Measurements from ENCODE around the gene ASXL1.
"Not testable (repeated sequence)": the region's sequence is repeated elsewhere in the genome, so short reads cannot be mapped to it uniquely, and the experiment has no call there.

ASXL1 gene

DNA sequence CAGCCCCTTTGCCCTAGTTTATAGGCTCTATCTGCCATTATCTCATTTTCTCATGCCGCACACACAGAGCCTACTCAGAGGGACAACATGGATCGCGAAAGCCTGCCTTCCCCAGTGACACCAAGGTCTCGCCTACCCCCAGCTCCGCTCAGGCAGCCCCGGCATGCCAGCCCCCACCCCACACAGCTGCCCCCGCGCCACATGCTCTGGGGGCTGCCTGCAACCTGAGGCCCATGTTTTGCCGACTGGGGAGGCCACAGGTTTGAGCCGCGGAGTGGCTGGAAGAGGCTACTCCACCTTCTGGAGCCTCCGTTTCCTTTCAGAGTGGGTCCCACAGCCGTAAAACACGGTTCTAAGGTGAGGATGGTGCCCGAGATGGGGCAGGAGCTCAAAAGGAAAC, 102.1 kb downstream of the ASXL1 start:
- Histone ChIP-seq H3K27me3 (no peaks in the 10 kb centered on the region), H3K4me3 (no peak overlapping the region), H3K4me1 (peaks cover 24 to 46% (median 39%) of the 10 kb centered on the region in 10 experiments), H4K20me1 (peaks cover 76 to 100% (median 96%) of the 10 kb centered on the region in 11 experiments), H3K36me3 (peaks cover 47 to 85% (median 59%) of the 10 kb centered on the region in 11 experiments), H3K4me2 (no peak overlapping the region), H3K9me3 (replicated peaks in 1 of 11) (no peaks in the 10 kb centered on the region), H3K27ac (no peak overlapping the region), H3K9ac (no peak overlapping the region; a peak in 1 of 22 replicates)
- TF ChIP-seq Cebpa-rat (IDR thresholded peaks at IDR 0.05), result no peak

DNA sequence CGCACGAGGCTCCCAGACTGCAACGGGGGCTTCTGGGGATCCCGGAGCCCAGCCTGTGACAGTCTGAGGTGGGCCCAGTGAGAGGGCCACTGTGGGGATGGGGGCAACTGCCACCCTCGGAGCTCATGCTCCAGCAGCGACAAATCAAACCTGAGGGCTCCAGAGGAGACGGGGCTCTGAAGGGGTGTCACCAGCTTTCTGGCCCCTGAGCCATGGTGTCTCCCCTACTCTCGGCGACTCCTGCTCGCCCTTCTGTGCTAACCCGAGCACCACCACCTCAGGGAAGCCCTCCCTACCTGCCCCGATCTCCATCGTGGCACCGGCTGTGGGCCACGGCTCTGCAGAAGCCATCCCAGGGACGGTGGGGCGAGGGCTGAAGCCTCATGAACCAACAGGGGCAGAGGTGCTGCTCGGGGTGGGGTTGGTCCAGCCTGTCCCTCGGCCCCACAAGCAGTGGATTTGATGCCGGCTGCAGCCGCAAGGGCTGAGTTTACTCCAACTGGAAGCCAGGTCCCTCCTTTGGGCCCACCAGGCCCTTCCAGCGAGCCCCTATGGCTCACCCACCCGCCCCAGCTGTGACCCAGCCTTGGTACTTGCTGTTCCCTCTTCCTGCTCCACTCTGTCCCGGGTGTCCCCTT, 102.7 kb downstream of the ASXL1 start:
- TF ChIP-seq Cebpa-rat (IDR thresholded peaks at IDR 0.05), result no peak
- Histone ChIP-seq H4K20me1 (peaks cover 75 to 100% (median 96%) of the 10 kb centered on the region in 11 experiments), H3K27ac (no peak overlapping the region), H3K4me3 (no peak overlapping the region), H3K9ac (no peak overlapping the region), H3K4me2 (no peak overlapping the region), H3K36me3 (peaks cover 47 to 85% (median 59%) of the 10 kb centered on the region in 11 experiments), H3K4me1 (peaks cover 25 to 46% (median 38%) of the 10 kb centered on the region in 10 experiments), H3K27me3 (no peaks in the 10 kb centered on the region), H3K9me3 (replicated peaks in 1 of 11) (no peaks in the 10 kb centered on the region)

DNA sequence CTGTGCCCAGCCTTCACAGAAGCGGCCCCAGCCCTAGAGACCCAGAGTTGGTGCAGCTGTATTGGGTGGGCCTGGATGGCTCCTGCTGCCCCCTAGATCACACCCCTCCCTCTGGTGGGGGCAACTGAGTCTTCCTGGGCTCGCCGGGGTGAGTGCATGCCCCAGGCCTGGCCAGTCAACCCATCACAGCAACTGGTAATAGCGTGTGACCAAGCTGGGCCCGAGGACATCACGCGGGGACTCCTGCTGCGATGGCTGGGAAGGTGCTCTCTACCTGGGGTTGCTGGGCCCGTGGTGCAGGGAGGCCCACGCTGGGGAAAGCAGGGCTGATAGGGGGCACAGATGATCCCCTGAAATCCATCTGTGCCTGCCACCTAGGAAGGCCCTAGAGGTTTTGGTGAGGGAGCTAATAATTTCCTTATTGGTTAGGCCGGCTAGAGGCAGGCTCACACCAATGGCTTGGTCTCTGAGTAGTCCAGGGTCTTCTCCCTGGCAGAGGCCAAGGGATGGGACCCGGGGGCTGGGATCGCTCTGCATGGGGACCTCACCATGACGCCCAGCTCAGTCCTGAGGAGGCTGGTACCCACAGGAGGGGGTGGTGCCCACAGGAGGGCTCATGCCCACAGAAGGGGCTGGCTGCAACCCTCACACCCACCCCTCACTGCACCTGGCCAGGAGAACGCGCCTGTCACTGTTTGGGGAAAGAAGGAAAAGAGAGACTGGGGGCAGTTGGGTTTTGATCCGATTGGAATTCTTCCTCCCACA, 103.9 kb downstream of the ASXL1 start:
- H3K27ac ChIP-seq, result no peak overlapping the region; a peak in 1 of 22 replicates
- peaks cover 39 to 87% (median 57%) of the 10 kb centered on the region in 11 experiments for H3K36me3 ChIP-seq
- H3K27me3 ChIP-seq, result no peaks in the 10 kb centered on the region
- no peak overlapping the region; a peak in 1 of 22 replicates for H3K9ac ChIP-seq
- H3K4me1 ChIP-seq, result peaks cover 19 to 46% (median 34%) of the 10 kb centered on the region in 10 experiments
- peaks cover 66 to 100% (median 87%) of the 10 kb centered on the region in 11 experiments; a peak in 21 of 22 replicates for H4K20me1 ChIP-seq
- no peak for TF ChIP-seq Cebpa-rat (IDR thresholded peaks at IDR 0.05)
- H3K4me3 ChIP-seq, result no peak overlapping the region
- H3K9me3 ChIP-seq (replicated peaks in 1 of 11), result no peaks in the 10 kb centered on the region
- H3K4me2 ChIP-seq, result no peak overlapping the region

DNA sequence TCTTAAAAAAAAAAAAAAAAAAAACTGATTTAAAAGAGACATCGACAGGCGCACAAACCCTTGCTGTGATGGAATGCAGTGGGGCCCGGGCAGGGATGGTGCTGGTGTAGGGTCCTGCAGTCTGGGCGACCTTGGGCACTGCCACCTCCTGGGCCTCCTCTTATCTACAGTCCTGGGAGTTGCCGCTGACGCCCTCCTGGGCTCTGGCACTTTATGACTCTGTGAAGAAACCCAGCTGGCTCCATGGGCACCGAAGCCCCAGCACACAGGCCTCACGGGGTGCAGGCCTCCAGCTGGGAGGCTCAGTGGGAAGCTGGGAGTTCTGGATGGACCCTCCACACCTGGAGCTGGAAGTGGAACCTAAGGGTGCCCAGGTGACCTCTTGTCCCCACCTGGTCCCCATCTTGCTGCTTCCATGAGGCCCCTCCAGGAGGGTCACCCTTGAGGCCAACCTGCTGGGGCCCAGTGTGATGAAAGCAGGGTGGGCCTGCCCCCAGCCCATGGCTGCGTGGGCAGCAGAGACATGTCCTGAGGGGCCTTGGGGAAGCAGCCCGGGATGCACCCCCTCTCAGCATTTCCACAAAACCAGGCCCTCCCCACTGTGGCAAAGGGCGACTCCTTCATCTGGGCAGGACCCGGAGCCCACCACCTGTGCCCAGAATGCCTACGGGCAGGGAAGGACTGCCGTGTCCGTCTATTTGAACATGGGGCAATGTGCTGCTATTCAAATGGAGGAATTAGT, 104.9 kb downstream of the ASXL1 start:
- Histone ChIP-seq H3K4me1 (peaks cover 17 to 46% (median 34%) of the 10 kb centered on the region in 10 experiments), H3K27me3 (no peaks in the 10 kb centered on the region), H3K27ac (no peak overlapping the region), H3K9me3 (replicated peaks in 1 of 11) (no peaks in the 10 kb centered on the region), H3K9ac (no peak overlapping the region), H4K20me1 (peaks cover 57 to 100% (median 84%) of the 10 kb centered on the region in 11 experiments; a peak in 21 of 22 replicates), H3K4me2 (no peak overlapping the region), H3K36me3 (peaks cover 39 to 97% (median 64%) of the 10 kb centered on the region in 11 experiments), H3K4me3 (no peak overlapping the region)
- TF ChIP-seq Cebpa-rat (IDR thresholded peaks at IDR 0.05), result no peak

GRCh38 chr20:32463642-32464400, 105.7 kb downstream of the ASXL1 start:
- no peak for TF ChIP-seq Cebpa-rat (IDR thresholded peaks at IDR 0.05)
- peaks cover 39 to 100% (median 66%) of the 10 kb centered on the region in 11 experiments for H3K36me3 ChIP-seq
- H3K9ac ChIP-seq, result no peak overlapping the region; a peak in 1 of 22 replicates

GRCh38 chr20:32464401-32465091, 106.4 kb downstream of the ASXL1 start:
- no peaks in the 10 kb centered on the region for H3K9me3 ChIP-seq (replicated peaks in 1 of 11)
- H3K4me2 ChIP-seq, result no peak overlapping the region
- TF ChIP-seq Cebpa-rat (IDR thresholded peaks at IDR 0.05), result no peak
- H3K27me3 ChIP-seq, result no peaks in the 10 kb centered on the region
- H4K20me1 ChIP-seq, result peaks cover 44 to 91% (median 73%) of the 10 kb centered on the region in 11 experiments; a peak in 21 of 22 replicates
- H3K27ac ChIP-seq, result no peak overlapping the region; a peak in 1 of 22 replicates
- peaks cover 39 to 95% (median 65%) of the 10 kb centered on the region in 11 experiments for H3K36me3 ChIP-seq
- no peak overlapping the region; a peak in 1 of 22 replicates for H3K9ac ChIP-seq
- H3K4me3 ChIP-seq, result no peak overlapping the region
- H3K4me1 ChIP-seq, result peaks cover 23 to 50% (median 40%) of the 10 kb centered on the region in 10 experiments

More at GRCh38 chr20:32463642-32464400, 105.7 kb downstream of the ASXL1 start:
- Histone ChIP-seq H3K27ac (no peak overlapping the region), H3K4me2 (no peak overlapping the region), H3K27me3 (no peaks in the 10 kb centered on the region), H4K20me1 (peaks cover 49 to 98% (median 80%) of the 10 kb centered on the region in 11 experiments; a peak in 21 of 22 replicates), H3K9me3 (replicated peaks in 1 of 11) (no peaks in the 10 kb centered on the region), H3K4me3 (no peak overlapping the region), H3K4me1 (peaks cover 17 to 46% (median 34%) of the 10 kb centered on the region in 10 experiments)

- Histone ChIP-seq H3K27me3 (no peaks in the 10 kb centered on the region), H3K4me1 (peaks cover 31 to 57% (median 48%) of the 10 kb centered on the region in 10 experiments), H4K20me1 (peaks cover 38 to 84% (median 65%) of the 10 kb centered on the region in 11 experiments; a peak in 21 of 22 replicates), H3K9me3 (replicated peaks in 1 of 11) (no peaks in the 10 kb centered on the region), H3K36me3 (peaks cover 35 to 88% (median 60%) of the 10 kb centered on the region in 11 experiments), H3K4me2 (peak overlapping the region in 5 of 11 experiments; percentile 13 to 32 (median 21); a peak in 4 of 22 replicates), H3K9ac (peak overlapping the region in 1 of 11 experiments; percentile 9; a peak in 1 of 22 replicates), H3K27ac (peak overlapping the region in 5 of 11 experiments; percentile 9 to 40 (median 24); a peak in 8 of 22 replicates), H3K4me3 (no peak overlapping the region)
- no peak for TF ChIP-seq Cebpa-rat (IDR thresholded peaks at IDR 0.05)
These were observed 107.2 kb downstream of the ASXL1 start for GRCh38 chr20:32465092-32465900.

- H3K4me2 ChIP-seq, result peak overlapping the region in 5 of 11 experiments; percentile 13 to 32 (median 21); a peak in 4 of 22 replicates
These were observed 108.0 kb downstream of the ASXL1 start for GRCh38 chr20:32465901-32466675.

More at GRCh38 chr20:32465901-32466675, 108.0 kb downstream of the ASXL1 start:
- H3K4me1 ChIP-seq, result peaks cover 39 to 65% (median 56%) of the 10 kb centered on the region in 10 experiments
- peak overlapping the region in 3 of 11 experiments; percentile 9 to 78 (median 9); a peak in 1 of 22 replicates for H3K9ac ChIP-seq
- H3K36me3 ChIP-seq, result peaks cover 35 to 88% (median 56%) of the 10 kb centered on the region in 11 experiments
- H3K27me3 ChIP-seq; H3K4me3 ChIP-seq; H3K9me3 ChIP-seq (replicated peaks in 1 of 11): not testable (repeated sequence)
- H4K20me1 ChIP-seq, result peaks cover 45 to 83% (median 65%) of the 10 kb centered on the region in 11 experiments; a peak in 21 of 22 replicates
- H3K27ac ChIP-seq, result peak overlapping the region in 4 of 11 experiments; percentile 9 to 56 (median 31); a peak in 6 of 22 replicates

All from BLaER1 treated with 17β-estradiol and CSF1 and Interleukin-3, amounts not matched to agents 10 nM and 100 nM (cell line).